HG02571 (cell line): ENCODE data around the gene PPP2R2B.
"Not testable (repeated sequence)": the region's sequence is repeated elsewhere in the genome, so short reads cannot be mapped to it uniquely, and the experiment has no call there.

Experiments
- ATAC-seq: cut with Tn5 transposase; IDR thresholded peaks from one replicate; pipeline ENCODE4 v1.9.1; 2021; ENCODE audit warnings: mild to moderate bottlenecking, moderate library complexity; ENCODE audit not compliant: unreplicated experiment

Gene PPP2R2B

DNA sequence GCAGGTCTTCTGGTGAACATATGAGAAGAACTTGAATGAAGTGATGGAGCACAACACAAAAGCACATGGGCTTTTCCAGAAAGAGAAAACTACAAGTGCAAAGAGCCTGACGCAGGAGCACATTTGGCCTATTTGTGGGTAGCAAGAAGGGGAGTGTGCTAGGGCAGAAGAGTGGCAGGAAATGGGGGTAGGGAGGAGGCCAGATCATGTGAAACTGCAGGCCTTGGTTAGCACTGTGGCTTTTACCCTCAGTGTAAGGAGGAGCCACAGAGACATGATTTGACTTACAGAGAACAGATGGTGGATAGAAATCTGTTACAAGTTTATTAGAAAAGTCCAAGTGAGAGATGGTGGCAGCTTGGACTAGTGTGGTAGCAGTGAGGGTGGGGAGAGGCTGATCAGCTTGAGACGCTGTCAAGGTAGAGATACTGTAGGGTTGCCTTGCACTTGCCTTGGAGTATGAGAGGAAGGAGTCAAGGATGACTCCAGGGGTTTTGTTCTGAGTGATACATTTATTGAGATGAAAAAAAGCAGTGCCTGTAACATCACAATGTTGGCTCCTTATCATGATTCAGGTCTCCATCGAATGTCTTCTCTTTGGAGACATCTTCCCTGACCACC lies 126.7 kb downstream of the PPP2R2B start:
- ATAC-seq, result peak; percentile 86

DNA sequence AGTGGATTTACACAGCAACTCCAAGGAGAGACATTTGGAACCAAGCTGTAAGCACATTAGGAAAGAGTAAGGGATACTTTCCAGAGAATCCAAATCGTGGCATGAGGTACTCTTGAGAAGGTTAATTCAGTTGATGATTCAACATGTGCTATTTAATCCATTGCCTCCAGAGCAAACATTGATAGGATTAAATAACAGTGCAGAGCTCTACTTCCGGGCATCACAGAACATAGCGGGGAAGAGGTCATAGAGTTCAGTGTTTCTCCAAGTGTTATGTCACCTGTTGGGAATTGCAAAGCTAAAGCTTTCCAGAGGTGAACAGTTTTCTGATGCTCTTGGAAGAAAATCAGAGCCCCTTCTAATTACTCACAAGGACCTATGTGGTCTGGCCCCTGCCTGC lies 127.5 kb downstream of the PPP2R2B start:
- ATAC-seq, result no peak

DNA sequence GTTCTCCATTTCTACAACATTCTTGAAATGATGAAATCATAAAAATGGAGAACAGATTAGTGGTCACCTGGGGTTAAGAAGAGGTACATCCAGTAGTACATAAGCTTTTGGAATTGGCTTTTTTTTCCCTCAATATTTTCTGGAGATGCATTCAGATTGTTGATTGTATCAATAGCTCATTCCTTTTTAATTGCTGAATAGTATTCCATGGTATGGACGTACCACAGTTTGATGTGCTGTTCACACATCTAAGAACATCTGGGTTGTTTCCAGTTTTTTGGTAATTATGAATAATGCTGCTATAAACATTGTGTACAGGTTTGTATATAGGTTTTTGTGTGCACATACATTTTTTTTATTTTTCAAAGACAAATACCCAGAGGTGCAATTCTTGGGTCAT lies 130.0 kb downstream of the PPP2R2B start:
- ATAC-seq, result no peak

DNA sequence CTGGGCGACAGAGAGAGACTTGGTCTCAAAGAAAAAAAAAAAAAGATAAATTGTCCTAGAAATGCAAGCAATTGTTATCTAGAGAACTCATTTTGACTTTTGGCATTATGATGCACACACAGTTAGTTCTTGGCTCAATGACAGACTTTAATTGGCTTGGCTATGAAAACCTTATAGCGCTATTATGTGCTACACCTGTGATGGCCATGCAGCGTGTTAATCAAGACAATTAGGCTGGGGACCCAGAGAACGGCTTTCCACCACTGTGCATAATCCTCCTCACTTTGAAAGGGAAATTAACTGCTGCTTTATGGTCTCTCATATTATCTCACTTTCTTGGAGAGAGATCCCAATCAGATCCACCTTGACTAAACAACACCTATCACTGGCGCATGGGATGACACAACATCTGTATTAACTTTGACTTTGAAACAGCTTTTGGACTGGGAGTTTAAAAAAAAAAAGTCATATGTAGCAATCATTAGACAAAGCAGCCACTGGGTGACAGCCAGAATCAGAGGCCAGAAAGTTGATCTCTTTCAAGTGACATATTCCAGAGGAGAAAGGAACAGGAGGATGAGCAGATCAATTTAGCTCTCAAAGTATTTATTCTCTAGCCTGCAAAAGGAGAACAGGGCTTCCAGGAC lies 132.5 kb downstream of the PPP2R2B start:
- no peak for ATAC-seq

DNA sequence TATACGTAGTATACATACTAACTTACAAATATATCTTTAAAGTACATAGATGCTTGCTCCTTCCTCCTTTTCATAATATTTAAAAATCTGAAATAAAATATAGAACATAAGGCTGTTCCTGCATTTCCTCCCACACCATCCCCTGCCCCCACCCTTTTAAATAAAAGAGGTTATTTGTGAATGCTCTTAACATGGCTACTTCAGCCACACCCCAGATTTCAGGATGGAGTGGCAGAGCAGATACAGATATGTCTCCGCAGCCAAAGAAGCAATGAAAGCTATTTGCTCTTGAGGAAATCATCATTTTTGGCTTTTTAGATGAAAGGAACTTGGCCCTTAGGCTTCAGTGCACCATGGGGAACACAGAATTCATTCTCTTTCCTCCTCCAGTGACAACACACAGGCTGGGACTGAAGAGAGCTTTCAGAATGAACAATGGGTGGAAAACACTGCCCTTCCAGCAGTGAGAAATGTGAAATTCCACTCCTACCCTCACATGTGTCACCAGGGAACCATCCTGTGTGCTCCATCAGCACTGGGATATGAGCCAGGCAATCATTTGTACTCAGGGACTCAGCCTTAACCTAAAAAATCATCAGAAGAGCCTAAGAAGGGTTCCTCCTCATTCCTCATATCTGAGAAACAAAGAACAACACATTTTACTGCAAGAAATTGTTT lies 134.3 kb downstream of the PPP2R2B start:
- no peak for ATAC-seq

DNA sequence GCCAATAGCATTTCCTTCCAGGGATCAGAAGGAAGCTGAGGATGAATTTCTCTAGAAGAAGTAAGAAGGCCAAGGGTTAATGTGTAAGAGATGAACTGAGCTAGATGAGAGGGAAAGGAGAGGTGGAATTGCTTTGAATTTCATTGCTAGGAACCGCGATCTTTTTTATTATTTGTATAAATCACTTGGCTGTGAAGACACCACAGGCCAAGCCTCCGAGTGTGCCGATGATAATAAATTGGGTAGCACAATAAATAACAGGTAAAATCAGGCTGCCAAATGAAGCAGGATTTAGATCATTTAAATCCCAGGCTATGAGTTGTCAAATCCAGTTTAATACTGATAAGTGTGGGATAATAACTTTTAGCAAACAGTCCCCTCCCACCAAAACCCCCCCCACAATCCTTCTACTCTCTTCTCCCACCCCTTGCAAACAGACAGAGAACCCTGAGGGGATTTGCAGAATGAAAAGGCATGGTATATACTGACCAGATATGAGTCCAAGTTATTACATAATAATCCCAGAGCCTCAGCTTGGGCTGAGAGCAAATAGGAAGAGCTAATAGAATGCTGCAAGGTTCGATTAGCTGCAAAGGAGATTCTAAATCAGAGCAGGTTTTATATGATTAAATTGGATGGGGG lies 143.5 kb downstream of the PPP2R2B start:
- no peak for ATAC-seq

DNA sequence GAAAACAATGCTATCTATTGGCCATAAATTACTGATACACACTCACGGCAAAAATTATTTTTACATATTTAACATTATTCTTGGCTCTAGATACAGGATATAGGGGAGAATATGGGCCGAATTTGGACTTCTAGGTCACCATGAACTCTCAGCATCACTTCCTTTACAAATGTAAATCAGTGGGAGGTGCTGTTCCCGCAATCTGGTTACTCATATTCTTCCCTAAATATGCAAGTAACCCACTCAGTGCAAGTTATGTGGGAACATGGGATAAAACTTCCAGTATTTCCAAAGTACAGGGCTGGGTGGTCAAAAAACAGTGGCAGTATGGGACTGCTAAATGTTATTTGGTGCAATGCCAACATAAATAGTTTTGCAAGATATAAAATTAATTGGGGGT lies 145.6 kb downstream of the PPP2R2B start:
- no peak for ATAC-seq

DNA sequence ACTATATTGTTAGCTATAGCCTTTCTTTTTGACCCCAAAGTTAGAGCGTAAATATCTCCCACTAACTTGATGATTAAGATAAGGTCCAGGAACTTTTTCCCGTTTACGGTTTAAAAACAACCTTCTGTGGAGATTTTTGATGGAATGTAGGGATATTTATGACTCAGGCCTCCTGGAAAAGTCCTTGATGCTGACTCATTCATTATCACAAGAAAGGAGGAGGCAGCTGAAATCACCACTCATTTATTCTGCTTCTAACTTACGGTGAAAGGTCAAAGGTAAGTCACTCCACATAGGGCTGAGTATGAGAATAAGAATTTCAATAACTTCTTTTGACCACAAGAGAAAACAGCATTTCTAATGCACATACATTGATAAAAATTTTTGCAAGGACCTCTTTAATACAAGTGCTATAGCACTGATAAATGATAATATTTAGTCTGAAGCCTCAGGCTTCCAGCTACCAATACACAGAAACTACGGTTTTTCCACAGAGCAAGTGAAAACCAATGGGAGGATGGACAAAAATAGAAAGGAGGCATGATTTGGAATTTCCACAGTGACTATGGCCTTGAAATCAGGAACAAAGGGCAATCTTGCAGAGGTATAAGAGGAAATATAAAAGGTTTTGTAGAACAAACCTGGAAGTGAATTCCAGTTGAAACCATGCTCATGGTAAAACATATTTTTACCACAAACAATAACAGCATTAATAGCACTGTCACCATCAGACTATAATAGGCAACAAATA lies 146.5 kb downstream of the PPP2R2B start:
- no peak for ATAC-seq

DNA sequence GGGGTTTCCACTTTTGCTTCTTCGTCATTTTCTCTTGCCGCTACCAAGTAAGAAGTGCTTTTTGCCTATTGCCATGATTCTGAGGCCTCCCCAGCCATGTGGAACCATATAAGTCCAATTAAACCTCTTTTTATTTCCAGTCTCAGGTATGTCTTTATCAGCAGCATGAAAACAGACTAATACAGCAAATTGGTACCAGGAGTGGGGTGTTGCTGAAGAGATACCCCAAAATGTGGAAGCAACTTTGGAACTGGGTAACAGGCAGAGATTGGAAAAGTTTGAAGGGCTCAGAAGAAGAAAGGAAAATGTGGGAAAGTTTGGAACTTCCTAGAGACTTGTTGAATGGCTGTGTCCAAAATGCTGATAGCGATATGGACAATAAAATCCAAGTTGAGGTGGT lies 149.8 kb downstream of the PPP2R2B start:
- not testable (repeated sequence) for ATAC-seq

DNA sequence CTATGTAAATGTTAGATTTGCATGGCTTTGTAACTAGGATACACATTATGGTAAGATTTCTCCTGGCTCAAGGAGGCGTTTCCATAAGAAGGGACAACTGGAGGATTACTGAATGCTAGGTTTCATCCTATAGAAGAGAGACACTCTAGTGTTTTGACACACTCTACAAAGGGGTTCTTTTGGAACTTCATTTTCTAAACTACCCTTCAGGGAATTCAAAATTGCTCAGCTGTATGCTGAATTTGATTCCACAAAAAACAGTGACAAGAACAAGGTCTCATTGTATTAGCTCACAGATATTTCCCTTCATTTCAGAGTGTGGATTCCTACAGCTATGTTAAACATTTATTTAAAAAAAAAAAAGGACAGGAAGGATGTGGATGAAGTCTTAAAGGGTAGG lies 151.7 kb downstream of the PPP2R2B start:
- ATAC-seq, result no peak

DNA sequence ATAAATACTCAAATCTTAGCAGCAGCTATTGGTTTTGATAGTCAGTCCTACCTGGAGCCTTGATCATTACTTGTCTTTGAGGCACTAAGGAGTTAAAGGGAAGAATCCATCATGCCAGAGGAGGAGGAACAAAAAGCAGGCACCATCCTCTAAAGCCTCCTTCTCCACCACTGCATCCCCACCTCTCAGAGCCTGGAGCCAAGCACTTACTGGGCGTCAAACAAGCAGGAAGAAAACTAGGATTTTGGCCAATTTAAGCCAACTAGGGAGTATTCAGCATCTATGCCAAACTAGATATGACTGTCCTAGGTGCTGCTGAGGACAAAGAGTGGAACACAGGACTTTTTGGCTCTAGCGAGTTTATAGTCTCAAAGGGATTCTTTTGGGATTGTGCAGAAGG lies 152.5 kb downstream of the PPP2R2B start:
- ATAC-seq, result no peak

DNA sequence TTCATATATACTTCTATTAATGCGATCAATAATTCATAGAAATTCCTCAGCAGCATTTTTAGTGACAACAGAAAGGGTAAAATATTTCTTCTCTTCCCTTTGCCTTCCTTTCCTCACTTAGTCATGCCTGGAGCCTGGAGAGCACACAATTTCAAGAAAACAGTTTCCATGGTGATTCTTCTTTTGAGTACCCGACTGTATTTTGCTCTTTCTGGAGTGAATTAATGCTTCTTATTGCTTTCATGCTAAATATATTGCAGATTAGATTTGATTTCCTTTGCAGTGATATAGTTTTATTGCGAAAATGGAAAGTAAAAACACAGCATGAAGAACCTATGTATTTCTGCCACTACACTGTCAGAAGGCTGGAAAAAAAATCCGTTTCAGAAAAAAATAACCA lies 153.5 kb downstream of the PPP2R2B start:
- ATAC-seq, result no peak

DNA sequence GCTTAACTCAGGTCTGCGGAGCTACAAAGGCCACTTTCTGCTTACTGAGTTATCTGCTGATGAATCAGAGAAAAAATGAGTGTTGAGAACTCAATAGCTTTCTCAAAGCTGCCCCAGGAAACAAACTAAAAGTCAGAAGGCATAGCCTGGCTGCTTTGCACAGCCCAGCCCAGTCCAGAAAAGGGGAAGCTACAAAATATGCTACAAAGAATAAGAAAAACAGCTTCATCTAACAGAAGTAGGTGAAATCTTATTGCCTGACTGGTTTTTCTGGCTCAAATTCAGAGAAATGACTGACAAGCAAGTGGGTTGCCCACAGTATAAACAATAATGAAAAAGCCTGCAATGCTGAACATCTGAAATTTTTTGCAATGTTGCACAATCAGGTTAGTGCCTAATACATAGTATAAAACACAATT lies 156.2 kb downstream of the PPP2R2B start:
- ATAC-seq, result no peak

DNA sequence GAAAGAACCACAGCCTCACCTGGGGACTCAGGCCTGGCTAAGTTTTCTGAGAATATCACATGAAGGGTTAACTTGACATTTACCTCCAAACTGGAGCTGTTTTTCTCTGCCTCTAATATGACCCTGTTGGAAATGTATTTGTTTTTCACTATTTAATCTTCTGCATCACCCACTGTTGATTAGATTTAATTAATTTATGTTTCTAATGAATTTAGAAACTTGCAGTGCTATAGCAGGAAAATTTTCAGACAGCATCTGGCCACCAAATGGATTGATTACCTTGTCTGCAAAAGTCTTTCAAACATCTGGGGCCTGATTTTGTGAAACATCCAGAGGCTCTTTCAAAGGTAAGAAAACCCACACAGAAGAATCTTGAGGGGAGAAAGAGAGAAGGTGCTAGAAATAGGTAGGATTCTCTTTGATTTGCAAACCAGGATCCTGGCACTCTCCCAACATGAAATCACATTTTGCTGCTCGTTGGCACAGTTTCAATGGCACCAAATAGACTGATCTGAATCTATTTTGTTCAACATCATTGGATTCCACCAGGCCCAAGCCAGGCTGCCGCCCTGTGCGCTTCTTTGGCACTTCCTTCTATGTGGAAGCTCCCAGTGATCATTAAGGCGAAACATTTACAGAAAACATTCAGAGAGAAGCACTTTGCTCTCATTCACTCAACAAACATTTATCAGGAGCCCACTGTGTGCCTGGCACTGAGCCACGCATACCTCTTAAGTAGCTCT lies 157.3 kb downstream of the PPP2R2B start:
- no peak for ATAC-seq

DNA sequence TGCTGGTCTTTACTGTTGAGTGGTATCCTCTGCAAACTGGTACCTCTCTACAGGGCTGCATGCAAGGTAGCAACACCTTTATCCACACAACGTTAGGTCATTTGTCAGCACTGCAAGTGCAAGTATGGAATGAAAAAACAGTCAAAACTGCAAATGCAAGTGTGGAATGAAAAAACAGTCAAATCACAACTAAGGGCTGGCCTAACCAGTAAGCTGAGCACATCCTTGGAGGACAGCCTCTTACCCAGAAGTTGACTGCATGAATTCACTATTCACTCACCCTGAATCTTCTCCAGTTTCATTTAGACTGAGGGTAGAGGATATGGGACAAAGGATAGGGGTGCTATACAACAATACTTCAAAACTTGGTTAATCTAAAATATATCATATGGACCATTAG lies 158.4 kb downstream of the PPP2R2B start:
- no peak for ATAC-seq

DNA sequence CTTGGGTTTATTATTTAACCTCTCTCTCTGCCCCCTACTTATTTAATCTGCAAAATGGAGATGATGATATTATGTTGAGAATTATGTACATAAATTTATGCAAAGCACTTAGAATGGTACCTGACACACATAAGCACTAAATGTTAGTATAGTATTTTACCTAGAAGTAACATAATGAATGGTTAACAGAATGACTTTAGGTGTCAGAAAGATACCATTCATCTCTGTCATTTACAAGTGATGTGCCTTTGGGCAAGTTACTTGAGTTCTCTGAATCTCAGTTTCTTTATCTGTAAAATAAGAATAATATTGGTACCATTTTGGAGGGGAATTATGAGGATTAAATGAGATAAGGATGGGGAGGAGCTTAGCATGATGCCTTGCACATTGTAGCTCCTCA lies 159.4 kb downstream of the PPP2R2B start:
- ATAC-seq, result no peak

DNA sequence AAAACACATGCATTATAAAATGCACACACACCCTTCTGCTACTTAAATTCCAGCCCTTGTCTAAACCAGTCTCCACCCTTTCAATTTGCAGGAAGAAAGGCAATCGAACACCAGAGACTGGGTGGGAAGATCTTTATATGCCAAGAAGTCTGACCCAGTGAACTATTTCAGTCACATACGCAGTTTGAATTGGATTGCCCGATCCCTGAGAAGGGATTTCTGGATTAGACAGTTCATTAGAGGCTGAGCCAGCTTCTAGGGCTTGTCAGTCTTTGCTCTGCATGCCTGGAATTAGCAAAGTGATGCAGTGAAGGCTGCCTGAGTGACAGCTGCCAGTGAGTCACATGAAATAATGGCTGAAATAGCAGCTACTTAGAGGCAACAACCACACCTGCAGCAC lies 159.9 kb downstream of the PPP2R2B start:
- no peak for ATAC-seq

DNA sequence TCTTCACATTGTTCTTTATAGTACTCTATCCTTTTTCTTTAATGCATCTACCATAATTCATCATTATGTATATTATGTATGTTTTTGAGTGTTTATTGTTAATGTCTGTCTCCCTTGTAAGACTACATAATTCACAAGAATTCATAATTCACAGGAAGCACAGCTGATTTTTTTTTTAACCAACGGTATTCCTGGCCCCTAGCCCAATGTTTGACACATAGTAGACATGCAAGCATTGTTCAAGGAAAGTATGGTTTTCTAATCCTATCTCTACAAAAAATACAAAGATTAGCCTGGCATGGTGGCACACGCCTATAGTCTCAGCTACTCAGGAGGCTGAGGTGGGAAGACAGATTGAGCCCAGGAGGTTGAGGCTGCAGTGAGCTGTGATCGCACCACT lies 160.6 kb downstream of the PPP2R2B start:
- ATAC-seq, result no peak

DNA sequence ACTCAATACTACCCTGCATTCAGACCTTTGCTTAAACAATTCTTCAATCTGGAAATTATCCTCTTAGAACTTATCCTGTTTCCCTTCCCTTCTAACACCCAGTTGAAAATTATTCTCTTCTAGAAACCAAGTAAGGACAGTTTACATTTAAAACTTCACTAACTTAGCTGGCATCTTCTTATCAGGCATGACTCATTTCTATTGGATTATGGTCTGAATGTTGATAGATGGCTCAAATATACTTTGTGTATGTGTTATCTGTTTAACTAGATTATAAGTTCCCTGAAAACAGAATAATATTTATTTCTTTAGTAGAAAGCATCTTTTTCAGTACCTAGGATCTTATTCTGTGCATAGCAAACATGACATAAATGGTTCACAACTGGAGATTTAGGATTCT lies 161.9 kb downstream of the PPP2R2B start:
- ATAC-seq, result no peak

DNA sequence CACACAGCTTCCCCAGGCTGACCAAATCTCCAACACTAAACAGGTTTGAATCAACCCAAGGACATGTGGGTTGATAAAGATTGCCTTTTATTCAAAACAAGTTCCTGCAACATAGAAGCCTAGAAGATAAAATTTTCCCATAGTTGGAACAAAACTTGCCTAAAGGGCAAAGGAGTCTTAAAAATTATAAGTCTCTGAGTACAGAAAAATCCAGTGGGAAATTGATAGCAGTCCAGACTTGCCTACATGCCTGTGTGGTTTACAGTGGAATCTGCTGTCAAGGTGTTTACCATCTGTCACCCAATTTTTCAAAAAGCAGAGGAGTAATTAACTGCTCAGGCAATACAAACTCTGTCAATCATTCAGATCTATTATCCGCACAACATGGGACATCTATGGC lies 168.2 kb downstream of the PPP2R2B start:
- ATAC-seq, result no peak

DNA sequence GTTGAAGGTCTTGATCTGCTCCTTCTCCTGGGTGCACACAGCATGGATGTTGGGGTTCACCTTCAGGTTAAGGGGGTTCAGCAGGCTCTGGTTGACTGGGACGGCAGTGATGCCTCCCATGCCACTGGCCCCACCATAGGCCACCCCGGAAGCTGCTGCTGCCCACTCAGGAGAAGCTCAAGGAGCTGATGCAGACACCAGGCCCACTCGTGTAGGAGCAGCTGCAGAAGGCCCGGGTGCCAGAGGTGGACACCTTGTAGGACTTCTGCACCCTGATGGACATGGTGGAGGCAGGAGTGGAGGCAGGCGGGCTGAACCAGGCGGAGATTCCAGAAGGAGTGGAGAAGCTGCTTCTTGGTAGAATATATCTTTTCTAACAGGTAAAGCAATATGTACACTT lies 171.2 kb downstream of the PPP2R2B start:
- no peak for ATAC-seq
